ENCODE data around the gene GNAI3.

Gene GNAI3

DNA sequence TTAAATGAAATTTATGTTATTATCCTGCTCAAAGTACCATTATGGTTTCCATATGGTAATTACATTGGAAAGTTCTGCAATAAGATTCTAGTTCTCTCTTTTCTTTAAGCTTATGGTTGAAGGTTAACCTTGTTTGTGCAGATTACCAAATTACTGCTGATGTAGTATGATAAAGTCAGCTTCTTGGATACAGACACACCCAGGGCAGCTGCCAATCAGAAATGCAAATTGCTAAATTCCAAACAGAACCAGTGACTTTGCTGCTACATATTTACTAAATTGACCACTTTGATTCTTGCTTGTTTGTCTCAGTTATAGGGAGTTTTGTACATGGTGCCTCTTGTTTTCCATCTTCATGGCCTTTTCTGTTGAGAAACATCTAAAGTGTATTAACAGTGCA is 44.5 kb downstream of the GNAI3 start:
- in situ Hi-C loops (cut with MboI; ENCODE audit: low sequenced_read_pairs) = no loop called here

- in situ Hi-C loops (cut with MboI; ENCODE audit: low sequenced_read_pairs) = no loop called here
Measured at GRCh38 chr1:109595531-109595930, 47.1 kb downstream of the GNAI3 start.

DNA sequence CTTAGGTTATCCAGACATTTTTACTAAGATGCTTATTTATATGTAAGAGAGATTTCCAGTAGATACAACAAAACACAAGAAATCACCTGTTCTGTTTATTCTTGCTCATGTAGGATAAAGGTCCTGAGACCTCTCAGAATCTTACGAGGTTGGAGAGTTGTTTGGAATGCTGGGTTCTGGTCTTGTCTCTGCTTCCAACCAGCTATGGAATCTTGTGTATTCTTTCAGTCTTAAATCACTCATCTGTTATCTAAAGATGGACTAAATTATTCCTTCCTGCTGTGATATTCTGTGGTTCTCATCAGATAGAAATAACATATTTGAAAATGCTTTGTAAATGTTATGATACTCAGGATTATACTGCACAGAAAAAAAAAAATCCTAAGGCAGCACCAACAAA is 49.7 kb downstream of the GNAI3 start:
- in situ Hi-C loops (cut with MboI; ENCODE audit: low sequenced_read_pairs) = no loop called here

- in situ Hi-C loops (cut with MboI; ENCODE audit: low sequenced_read_pairs) = no loop called here
Measured at GRCh38 chr1:109598655-109599054, 50.2 kb downstream of the GNAI3 start.

DNA sequence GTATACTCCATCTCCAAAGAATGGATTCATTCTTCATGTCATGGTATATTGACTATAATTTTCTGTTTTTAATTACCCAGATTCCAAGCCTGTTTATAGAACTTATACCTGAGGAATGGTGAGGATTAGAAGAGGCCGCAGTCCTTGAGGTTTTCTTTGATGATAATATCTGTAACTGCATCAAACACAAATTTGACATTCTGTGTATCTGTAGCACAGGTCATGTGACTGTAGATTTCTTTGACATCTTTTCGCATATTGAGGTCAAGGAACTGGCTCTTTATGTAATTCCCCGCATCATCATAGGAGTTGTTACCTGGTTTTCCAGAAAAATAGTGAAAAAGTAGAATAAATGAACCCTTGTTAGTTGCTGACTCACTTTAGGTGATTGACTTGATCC is 54.8 kb downstream of the GNAI3 start:
- in situ Hi-C loops (cut with MboI; ENCODE audit: low sequenced_read_pairs) = no loop called here

DNA sequence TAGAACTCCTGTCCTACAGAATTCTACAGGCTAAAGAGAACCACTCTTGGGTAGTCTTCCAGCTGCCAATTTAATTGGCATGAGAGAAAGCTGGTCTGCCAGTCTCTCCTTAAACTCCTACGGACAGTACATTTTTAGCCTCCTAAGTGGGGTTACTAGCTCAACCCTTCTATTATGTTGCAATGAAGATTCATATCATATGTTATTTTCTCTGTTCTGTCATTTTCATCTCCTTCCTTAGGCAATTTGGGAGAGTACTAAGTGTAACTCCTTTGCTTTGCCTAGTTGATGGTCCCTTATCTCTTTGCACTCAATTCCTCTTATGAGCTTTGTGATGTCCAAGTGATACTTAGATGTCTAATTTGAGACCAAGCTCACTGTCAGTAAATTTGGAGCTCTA is 57.0 kb downstream of the GNAI3 start:
- in situ Hi-C loops (cut with MboI; ENCODE audit: low sequenced_read_pairs) = no loop called here

DNA sequence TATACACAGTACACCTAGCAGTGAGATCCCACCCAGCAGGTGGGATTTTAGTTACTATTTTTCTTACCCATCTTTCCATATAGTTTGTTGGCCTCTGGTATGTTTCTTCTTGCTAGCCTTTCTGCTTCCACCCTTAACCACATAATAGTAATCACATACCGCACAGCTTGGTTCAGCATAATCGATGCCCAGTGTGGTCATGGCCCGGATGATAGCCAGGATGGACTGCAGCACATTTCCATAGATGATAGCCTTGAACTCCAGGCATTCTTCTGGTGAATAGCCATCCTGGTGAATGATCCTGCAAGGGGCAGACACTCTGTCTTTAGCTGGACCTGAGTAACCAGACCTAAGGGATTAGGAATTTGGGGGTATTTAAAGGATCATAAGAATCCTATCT is 61.5 kb downstream of the GNAI3 start:
- in situ Hi-C loops (cut with MboI; ENCODE audit: low sequenced_read_pairs) = no loop called here

DNA sequence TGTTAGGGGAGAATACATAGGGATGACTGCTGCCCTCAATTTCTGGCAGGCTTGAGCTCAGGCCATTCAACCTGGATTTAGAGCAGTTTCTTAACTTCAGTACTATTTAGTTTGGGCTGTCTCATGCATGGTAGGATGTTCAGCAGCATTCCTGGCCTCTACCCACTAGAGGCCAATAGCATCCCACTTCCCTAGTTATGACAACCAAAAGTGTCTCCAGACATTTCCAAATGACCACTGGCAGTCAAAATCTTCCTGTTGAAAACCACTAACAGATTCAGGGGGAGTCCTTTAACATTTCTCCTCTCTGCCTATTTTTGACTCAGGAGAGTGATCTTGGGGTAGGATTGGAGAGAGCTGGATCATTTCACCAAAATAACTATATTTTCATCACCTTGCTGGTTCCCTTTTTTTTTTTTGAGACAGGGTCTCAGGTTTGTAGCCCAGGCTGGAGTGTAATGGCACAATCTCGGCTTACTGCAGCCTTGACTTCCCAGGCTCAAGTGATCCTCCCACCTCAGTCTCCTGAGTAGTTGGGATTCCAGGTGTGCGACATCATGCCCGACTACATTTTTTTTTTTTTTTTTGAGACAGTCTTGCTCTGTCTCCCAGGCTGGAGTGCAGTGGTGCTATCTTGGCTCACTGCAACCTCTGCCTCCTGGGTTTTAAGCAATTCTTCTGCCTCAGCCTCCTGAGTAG is 62.3 kb downstream of the GNAI3 start:
- in situ Hi-C loops (cut with MboI; ENCODE audit: low sequenced_read_pairs) = no loop called here

- in situ Hi-C loops (cut with MboI; ENCODE audit: low sequenced_read_pairs) = no loop called here
Measured at GRCh38 chr1:109611308-109611990, 63.0 kb downstream of the GNAI3 start.

GRCh38 chr1:109613361-109614147 is 65.1 kb downstream of the GNAI3 start:
- in situ Hi-C loops (cut with MboI; ENCODE audit: low sequenced_read_pairs) = no loop called here

DNA sequence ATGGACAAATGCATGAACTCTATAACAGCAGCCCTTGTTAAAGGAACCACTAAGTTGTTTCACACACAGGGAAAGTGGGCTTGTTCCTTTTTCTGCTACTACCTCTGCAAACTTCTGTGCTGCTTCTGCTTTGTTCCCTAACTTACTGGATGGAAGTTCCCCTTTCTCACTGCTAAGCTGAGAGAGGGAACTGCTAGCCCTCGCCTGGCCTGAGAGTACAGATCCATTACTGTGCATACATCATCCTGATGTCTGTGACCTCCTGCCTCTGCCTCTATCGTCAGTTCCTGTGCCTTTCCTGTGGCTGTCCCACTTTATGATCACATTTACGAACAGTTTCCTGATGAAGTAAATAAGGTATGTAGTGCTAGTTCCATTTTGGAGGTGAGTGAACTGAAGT is 67.5 kb downstream of the GNAI3 start:
- in situ Hi-C loops (cut with MboI; ENCODE audit: low sequenced_read_pairs) = no loop called here

GRCh38 chr1:109616391-109616790 is 68.0 kb downstream of the GNAI3 start:
- in situ Hi-C loops (cut with MboI; ENCODE audit: low sequenced_read_pairs) = no loop called here

DNA sequence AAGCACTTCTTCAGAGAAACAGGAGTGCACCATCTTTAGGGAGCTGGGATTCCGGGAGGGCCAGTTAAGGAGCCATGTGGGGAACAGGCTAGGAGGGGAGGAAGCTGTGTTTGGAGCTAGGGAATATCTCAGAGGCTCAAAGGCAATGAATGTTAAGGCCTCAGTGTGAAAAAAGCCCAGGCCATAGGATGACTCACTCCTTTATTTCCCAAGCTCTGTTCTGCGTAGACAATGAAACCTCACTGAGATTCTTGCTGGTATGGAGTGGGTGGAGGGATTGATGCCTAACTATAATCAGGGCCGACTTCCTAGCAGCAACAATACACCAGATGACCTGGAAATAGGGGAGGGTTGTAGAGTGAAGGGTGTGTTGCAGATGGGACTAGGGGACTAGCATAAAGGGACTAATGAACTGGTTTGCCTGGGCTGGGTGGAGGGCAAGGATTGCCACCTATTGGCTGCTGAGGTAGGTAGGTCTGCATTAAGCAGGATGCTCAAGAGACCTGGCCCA is 68.9 kb downstream of the GNAI3 start:
- in situ Hi-C loops (cut with MboI; ENCODE audit: low sequenced_read_pairs) = no loop called here

DNA sequence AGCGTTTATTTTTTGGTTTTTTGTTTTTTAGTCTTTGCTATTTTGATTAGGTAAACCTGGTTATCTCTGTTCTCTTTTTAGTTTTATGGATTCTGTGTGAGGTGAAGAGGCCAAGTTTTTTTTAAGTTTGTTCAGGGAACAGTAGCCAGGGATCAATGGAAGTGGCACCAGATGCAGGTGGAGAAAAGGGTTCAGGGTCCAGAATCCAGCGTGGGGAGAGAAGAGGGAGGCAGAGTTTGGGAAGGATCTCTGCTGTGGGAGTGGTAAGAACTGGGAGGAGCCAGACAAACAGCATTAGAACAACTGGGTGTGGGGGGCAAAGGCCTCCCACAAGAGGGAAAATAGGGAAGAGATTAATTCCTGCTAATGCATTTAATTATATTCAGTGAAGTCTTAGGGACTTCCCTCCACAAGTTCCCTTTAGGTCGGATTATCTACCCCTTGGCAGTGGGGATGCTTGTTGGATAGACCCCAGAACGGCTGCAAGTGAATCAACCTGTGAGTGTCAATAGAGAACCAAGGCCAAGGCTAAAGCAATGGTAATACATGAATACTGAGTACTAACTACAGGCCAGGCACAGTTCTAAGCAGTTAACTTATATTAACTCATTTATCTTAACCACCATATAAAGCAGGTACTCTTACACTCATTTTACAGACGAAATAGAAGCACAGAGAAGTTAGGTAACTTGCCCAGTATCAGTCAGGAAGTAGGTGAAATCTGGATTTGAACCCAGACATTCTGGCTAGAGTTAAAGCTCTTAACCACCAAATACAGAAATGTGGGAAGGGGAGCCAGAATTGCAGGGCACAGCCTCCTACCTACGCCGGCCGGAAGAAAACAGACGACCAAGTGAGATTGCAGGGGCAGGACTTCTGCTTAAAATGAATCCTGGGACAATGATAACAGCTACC is 70.5 kb downstream of the GNAI3 start:
- in situ Hi-C loops (cut with MboI; ENCODE audit: low sequenced_read_pairs) = no loop called here

GRCh38 chr1:109619576-109620400 is 71.4 kb downstream of the GNAI3 start, which contains the start of the genes AMPD2 and GNAT2:
TSS of gene AMPD2 (plus strand) at chr1:109619837. CDS start at chr1:109621176, 1,339 bp downstream.
TSS of gene GNAT2 (minus strand) at chr1:109619616. CDS start at chr1:109612870, 6,746 bp downstream.
- in situ Hi-C loops (cut with MboI; ENCODE audit: low sequenced_read_pairs) = no loop called here

DNA sequence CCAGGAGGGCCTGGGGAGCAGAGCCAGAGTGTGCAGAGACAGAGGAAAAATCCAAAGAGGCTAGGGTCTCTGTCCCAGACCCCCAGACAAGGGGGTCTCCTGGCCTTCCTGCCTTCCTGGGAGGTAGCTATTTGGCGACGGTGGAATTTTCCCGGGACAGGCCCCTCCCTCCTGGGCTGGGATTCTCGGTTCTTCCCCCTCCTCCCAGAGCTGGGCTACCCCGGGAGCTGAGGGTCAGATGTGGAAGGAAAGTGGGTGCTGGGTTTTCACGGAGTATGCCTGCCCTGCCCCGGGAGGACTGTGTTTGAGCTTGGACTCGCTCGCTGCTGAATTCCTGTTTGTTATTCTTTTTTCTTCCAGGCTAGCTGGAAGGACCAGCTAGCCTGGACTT is 72.0 kb downstream of the GNAI3 start:
- in situ Hi-C loops (cut with MboI; ENCODE audit: low sequenced_read_pairs) = no loop called here

GRCh38 chr1:109620841-109621286 is 72.4 kb downstream of the GNAI3 start:
- in situ Hi-C loops (cut with MboI; ENCODE audit: low sequenced_read_pairs) = no loop called here

GRCh38 chr1:109621379-109622136 is 73.1 kb downstream of the GNAI3 start:
- in situ Hi-C loops (cut with MboI; ENCODE audit: low sequenced_read_pairs) = no loop called here
